CMK (cell line): Measurements from ENCODE around the gene DCAF8.
A peak's percentile ranks its signal among the peaks of the same experiment; 100 is the strongest.

Experiments used
- DNase-seq: peaks from one replicate; pipeline ENCODE4 v3.0.0-alpha.2; 2010; ENCODE audit warnings: low read depth

DCAF8 gene

GRCh38 chr1:160225345-160225744, 37.0 kb downstream of the DCAF8 start:
- DNase-seq = no peak

GRCh38 chr1:160224606-160225005, 37.7 kb downstream of the DCAF8 start:
- no peak for DNase-seq

DNA sequence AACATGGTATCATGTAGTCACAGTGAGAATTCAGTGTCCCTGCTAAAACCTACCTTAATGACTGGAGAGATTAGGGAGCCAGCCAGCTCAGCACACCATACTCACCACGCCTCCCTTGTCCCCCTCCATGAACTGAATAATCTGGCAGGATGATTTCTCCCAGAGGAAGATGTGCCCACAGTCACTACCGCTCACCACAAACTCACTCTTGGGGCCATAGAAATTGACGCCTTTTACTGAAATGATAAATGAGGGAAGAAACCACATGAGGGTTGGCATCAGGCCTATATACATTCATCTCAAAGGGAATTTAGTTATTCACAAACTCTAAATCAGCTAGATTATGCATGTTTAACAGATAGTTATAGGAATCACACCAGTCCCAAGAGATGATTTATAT, 39.8 kb downstream of the DCAF8 start:
- no peak for DNase-seq

DNA sequence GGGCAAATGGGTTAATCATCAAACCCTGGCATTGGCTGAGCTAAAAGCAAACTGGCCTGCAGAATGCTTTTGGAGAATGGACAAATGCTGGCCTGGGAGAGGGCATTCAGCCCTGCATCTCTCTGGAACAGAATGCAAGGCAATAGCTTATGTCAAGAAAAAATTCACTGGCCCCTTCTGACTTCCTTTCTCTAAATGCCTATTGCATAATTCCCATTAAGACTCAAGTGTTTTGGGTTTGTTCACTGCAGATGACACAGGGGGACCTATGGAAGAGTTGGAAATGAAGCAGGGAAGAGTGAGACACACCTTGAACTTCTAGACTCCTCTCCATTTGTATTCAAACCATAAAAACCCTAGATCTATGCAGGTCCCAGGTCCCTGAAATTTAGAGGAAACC, 41.3 kb downstream of the DCAF8 start:
- no peak for DNase-seq

DNA sequence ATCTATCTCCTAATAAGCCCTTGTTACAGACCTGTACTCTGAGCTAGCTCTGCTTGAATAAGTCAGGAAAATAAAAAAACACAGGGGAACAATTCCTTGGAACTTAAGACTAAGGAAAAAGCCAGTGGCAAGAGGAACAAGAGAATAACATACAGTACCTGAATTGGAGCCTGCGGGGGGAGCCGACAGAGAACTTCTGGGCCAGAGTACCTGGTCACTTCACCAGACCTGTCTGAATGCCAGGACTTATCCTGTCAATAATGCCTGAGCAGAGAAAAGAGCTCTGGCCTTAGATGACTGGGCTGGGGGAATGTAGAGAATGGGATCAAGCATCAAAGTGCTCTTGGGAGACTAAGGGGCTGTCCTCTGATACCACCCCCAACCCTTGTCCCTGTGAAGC, 42.0 kb downstream of the DCAF8 start:
- DNase-seq = no peak

GRCh38 chr1:160219062-160219929, 43.1 kb downstream of the DCAF8 start:
- no peak for DNase-seq

DNA sequence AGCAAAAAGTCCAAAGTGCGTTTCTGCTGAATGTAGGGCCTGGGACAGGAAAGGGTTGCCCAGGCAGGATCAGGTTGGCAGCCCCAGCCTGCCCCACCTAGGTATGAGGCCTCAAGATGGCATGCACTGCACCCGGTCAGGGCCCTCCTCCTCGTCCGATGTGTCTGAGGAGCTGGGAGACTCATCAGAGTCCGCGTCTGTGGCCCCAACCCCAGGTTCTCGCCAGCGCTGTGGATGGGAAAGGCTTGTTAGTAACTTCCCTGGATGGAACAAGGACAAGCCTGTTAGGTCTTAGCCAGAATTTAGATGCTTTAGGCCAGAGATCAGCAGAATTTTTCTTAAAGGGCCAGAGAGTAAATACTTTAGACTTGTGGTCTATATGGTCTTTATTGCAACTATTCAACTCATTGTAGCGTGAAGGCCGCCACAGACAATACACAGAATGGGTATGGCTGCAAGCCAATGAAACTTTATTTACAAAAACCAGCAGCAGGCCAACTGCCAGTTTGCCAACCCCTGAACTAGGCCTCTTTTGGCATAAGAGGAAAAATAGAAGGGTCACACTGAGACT, 44.8 kb downstream of the DCAF8 start:
- DNase-seq = no peak

DNA sequence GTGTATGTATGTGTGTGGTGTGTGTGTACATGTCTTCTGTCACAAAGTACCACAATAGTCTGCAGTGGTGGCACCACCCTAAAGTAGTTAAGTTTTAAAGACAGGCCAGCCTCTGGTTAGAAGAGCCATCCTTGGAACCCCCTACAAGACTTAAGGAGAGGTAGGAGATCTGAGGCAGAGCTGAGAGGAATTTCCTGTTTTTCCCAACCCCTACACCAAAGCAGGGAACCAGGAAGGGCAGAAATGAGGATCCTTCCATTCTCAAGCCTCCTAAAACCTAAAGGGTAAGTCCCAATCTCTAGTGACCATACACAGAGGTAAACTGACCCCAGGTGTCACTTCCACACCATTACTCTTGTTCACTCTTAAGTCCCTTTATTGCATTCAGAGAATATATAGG, 46.0 kb downstream of the DCAF8 start:
- no peak for DNase-seq

- DNase-seq = no peak
Measured at GRCh38 chr1:160214481-160215140, 47.7 kb downstream of the DCAF8 start.

GRCh38 chr1:160211046-160211790, 51.1 kb downstream of the DCAF8 start:
- no peak for DNase-seq

DNA sequence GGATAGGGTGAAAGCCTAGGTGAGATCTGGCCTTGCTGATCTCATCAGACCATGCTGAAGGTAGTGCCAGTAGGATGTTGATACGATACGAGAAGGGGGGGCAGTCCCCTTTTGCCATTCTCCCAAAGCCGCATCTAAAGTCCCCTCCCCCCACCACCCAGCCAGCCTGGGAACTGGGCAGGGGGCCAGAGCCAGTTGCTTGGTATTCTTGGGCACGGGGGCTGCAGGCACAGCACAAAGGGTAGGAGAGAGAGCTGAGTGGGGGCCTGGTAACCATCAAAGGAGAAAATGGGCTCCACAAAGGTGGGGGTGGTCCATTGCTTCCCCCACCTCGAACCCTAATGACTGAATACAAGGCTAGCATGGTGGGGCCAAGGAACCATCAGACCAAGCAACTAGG, 51.8 kb downstream of the DCAF8 start:
- DNase-seq = no peak

DNA sequence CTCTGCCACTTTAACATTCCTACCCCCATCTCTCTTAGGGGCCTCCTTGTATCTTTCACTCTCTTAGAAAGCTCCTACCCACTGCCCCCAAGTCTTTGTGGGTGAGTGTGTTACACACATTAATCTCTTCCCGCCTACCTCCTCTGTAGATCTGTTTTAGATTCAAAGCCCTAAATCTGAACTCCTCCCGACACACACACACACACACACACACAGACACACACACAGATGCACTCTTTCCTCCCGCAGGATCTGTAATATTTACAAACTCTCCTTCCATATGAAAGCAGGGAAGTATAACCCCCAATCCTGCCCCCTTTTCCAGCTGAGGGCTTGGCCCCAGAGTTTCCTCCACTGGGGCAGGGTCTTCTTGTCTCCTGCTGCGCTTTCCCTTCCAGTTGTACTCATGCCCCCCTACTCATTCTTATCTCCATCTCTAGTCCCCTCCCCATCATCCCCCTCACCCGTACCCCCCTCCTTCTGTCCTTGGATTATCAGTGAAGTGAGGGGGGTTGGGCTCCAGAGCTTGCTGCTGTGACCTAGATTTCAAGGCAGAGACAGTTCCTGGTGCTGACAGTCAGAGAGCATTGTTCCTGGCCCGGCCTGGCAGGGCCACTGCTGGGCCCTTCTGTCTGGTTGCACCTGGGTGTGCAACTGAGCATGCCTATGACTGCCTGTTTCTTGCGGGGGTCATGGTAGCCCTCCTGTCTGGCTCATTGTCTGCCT, 52.9 kb downstream of the DCAF8 start:
- no peak for DNase-seq

GRCh38 chr1:160208557-160209320, 53.6 kb downstream of the DCAF8 start:
- DNase-seq = no peak

- DNase-seq = no peak
Measured at GRCh38 chr1:160207771-160208556, 54.4 kb downstream of the DCAF8 start.

GRCh38 chr1:160207118-160207650, 55.2 kb downstream of the DCAF8 start:
- no peak for DNase-seq

DNA sequence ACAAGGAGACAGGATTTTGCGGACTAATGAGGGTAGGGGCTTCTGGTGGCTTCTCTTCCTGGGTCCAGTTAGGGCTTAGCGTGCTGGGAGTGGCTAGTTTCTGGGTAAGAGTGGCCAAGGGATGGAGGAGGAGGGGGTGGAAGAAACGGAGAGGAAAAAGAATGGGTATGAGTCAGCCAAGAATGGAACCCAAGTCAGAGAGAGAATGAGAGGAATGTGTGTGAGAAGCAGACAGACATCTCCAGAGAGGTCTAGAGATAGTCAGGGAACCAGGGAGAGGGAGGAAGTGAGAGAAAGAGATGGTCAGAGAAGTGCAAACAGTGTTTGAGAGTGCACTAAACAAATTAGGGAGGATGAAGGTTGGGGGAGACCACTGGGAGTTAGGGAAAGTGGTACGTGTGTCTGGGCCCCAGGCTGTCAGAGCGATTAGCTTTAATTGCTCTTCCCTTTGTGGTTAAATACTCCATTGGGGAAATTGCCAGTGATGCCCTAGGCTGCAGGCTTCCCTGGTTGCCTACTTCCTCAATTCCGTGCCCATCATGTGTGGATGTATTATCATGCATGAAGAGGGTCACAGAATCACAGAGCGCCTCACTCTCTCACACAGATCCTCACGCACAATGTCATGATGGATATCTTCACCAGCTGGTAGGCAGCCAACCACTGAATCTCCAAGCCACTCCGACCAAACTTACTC, 55.8 kb downstream of the DCAF8 start:
- no peak for DNase-seq

DNA sequence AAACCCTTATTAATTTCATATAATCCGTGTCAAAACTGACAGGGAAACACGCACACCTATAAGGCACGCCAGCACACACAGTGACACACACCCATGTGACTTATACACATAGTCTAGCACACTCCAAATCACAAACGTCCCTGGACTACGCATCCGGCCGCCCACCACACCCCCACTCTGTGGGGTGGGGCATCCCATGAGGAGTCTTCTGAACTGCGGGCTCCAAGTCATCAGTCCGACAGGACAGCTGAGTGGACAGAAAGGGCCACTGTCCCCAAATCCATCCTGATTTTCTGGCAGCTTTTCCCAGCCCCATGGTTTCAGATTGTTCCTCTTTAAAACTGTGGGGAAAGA, 56.3 kb downstream of the DCAF8 start:
- DNase-seq = no peak

DNA sequence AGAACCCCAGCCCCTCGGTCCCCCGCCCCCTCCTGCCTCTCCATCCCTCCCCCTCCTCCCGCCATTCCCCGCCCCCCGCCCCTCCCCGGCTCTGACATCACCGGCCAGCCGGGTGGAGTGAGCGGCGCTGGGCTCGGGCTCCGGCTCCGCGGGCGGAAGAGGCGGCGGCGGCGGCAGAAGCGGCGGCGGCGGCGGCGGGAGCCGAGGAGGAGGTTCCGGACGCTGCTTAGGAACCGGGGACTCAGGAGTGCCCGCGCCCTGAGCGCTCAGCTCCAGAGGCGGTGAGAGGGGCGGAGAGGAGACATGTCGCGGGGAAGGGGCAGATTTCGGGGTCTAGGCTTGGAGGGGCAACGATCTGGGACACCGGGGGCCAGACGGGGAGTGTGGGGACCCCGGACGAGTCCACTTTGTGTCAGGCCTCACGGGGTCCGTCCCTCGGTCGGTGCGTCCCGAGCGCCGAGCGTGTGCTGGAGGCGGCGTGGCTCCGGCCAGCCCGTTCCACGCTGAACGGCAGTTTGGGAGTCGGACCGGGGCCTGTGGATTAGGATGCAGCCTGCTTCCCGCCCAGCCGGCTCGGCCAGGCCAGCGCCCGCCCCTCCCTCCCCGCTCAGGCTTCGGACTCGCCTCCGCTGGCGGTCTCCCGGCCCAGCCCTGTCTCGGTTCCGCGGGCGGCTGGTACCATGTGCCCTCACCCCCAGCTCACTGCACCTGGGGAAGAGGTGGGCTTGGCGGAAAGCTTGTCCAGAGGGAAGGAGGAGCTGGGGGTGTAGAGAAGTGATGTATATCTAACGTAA, 56.9 kb downstream of the DCAF8 start, which contains the start of gene PEA15:
TSS of gene PEA15 (plus strand) at position 143 of the 794 bp plus-strand sequence. CDS start 6,161 bp downstream, outside the sequence.
- peak; percentile 31 for DNase-seq
